ENCODE results near the gene CHST4.
"Not testable (repeated sequence)": the region's sequence is repeated elsewhere in the genome, so short reads cannot be mapped to it uniquely, and the experiment has no call there.

Gene CHST4

DNA sequence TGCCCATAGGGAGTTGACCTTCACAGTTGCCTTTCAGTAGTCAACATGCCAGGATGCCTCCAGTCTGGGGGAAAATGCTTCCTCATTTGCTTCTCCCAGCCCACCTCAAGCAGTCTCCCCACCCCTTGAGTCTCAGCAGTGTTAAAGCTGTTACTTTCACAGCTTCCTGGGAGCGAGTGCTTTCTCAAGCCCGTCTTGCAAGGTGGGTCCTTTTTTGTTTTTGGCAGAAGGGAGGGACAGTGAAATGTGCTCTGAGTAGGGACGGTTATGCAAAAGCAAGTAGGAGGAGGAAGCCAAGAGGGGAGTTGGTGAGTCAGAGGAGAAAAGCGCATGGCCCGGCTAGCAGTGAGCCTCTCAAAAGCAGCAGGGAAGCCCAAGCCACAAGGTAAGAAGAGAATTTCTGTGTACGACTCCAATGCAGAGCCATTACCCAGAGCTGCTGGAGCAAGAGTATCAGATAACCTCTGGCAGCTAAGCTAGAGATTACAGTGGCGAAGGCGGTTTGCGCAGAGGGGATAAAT lies at the start of gene CHST4:
CHST4 (plus strand) TSS at position 316 of the 521 bp plus-strand sequence. CDS start 10,252 bp downstream, outside the sequence.
- no peak for DNase-seq

DNA sequence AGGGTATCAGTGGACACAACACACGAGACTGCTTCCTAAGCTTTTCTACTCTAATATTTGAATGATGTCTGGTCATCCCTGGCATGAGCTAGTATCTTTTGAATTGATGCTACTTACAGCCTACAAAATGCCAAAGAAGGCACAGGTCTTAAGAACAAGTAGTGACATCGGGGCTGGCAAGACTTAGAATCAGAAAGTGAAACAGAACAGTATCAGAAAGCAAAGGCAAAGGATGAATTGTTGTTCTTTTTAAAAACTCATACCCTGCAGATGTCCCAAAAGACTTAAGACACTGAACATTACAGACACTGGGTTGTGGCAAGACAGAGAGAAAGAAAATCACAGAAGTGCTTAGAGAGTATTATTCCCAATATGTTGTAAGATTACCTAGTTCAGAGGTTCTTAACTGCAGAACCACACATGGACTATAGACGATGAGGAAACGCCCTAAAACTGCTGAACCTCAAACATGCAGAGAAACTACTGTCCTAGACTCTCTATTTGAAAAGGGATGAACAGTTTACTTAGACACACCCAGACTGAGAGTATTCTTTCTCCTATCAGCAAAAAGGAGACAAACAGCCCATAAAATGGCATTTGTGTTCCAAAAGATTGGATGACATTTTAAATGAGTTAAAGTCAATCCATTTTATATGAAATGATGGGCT lies 49.6 kb upstream of the CHST4 start:
- no peak for DNase-seq

DNA sequence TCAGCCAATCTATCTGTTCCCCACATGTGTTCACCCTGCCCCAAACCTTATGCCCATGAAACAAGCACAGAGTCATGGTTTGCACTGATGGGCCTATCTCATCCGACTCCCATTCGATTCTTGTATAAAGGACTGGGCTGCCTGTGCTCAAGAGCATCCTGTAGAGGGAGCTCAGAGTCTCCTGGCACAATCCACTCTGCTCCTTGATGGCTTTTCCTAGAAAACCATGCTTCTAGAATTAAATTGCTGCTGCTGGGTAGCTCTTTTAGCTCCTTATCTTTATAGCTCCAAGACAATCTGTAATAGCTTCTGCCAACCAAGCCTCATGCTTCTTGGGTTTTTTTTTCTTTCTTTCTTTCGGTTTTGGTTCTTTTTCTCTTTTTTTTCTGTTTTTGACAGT lies 46.8 kb upstream of the CHST4 start:
- DNase-seq, result peak; percentile 2 to 3

DNA sequence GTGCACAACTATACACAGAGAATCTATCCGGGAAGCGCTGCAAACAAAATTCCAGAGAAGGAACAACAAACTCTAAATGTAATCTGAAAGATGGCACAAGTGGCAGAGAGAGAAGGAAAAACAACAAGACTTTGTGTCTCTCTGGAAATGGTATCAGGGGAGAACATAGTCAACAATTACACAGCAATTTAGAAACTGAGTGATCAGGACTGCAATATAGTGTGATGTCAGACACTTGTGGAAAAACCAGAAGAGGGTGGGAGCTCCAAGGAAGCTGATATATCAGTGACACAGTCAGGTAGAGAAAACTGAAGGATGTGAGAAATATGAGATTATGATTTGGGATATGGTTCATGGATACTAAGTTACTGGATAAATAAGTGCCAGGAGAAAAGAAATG lies 45.3 kb upstream of the CHST4 start:
- no peak for DNase-seq

DNA sequence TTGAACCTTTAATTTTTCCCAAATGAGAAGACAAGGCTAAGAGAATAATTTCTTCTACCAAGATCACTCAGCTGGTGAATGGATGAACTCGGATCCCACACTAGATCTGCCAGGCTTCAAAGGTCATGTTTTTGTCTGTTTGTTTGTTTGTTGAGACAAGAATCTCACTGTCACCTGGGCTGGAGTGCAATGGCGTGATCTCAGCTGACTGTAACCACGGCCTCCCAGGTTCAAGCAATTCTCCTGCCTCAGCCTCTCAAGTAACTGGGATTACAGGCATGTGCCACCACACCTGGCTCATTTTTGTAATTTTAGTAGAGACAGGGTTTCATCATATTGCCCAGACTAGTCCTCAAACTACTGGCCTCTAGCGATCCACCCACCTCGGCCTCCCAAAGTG lies 43.7 kb upstream of the CHST4 start:
- no peak for DNase-seq

DNA sequence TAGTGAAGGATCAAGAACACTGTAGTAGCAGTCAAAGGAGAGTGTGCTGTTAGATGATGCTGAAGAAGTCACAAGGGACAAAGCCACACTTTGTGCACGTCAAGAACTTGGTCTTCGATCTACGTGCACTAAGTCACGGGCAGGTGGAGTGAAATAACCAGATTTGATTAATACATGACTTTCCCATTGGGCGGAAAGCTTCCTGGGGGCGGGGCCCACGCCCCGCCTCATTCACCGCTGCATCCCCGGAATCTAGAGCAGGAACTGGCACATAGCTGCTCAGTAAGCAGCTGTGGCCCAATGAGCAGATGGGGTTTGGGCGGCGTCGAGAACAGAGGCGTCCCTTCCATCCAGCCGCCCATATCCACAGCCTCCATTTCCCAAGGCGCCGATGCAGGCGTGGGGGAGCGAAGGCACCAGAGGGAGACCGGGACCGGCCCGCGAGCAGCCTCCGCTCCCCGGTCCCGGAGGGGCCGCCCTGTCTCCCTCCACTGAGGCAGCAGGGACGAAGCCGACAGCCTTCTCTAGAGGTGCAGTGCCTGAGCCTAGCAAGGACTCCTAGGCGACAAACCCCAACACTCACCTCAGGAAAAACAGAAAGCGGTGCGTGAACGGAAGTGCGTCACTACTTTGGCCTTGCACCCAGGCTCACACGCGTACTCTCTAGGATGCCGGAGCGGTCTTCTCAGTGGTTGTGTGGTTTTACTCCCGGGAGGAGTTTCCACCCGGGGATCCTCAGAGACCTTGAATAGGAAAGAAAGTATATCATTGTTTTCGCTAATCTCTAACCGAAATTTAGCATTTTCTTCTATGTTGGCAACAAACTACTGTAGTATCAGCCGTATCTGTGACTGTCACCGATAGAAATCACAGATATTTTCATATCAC lies 42.0 kb upstream of the CHST4 start:
- DNase-seq, result peak; percentile 67 to 85

DNA sequence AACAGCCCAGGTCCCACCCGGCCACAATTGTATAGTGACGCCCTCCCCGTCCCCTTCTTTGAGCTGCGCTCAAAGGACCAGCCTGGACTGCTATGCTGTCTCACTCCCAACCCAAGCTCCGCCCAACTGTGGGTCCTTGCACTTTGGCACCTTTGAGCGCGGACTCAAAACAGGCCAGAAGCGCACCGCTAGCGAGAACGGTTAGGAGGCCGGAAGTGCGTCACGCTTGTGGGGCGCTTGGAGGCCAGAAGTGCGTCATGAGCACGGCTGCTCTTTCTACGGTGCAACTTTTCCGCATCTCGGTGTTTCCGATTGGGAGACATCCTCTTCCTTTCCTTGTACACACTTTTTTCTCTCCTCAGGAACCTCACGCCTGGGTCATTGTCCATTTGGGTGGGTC lies 37.1 kb upstream of the CHST4 start, which contains the start of gene ZNF19:
ZNF19 (minus strand) TSS at position 203 of the 400 bp plus-strand sequence. CDS start 7,210 bp downstream, outside the sequence.
- no peak for DNase-seq

DNA sequence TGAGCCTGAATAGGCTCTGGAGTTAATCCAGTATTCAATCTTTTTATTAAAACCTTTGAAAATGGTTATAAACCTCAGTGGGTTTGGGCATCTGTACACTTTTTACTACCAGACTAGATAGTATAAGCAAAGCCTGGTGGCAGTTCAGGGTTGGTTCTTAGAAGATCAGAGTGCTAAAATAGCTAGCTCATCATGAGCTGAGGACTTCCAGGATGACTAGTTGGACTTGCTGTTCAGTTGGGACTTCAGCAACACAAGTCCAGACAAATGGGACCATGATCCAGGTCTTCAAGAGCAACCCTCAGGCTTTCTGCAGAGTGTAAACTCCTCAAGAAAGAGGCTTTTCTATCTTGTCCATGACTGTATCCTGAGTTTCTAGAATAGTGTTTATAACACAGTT lies 35.9 kb upstream of the CHST4 start:
- DNase-seq, result no peak

DNA sequence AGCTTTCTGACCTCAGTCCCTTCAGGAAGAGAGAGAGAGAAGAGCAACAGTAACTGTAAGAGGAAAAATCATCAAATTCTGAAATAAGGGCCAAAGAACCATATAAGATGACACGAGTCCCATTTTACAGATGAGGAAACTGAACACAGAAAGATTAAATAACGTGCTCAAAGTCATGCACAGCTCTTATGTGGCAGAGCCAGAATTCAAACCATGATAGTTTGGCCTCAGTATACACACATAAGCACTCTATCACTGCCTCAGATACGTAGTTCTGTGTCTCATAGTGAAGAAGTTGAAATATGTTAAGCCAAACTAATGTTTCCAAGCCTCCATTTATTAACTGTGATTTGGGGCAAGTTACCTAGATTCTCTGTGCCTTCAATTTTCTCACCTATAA lies 35.2 kb upstream of the CHST4 start:
- no peak for DNase-seq

DNA sequence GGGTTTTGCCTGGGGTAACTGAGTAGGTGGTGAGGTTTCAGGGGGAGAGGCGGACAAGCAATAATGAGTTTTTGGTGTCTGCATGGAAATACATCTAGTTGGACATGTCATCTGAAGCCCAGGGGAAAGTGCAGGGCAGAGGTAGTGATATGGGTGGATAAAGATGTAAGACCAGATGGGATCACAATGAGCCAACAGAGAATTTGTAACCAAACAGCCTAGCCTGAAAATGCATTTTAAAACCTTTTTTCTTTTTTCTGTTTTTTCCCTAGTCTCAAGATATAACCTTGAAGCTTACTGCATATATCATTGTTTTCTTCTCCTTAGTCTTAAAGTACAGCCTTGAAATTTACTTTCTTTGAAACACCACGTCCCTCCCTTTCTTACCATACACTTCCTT lies 33.4 kb upstream of the CHST4 start:
- DNase-seq, result no peak

DNA sequence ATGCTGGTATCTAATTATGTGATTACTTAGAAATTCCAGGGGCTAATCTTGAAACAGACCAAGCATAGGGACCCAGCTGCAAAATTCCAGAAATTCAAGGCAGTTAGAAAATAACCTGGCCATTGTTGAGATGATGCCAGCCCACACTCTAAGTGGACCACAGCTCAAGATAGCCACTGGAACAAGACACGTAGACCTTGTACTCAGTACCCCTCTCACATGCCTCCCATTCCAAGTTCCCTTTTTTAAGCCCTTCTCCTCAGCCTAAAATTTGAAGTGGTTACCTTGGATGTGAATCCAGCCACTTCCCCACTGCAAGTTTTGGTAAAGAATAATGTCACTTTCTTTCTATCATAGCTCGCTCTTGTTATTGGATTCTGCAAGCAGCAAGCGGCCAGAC lies 33.0 kb upstream of the CHST4 start:
- DNase-seq, result no peak

DNA sequence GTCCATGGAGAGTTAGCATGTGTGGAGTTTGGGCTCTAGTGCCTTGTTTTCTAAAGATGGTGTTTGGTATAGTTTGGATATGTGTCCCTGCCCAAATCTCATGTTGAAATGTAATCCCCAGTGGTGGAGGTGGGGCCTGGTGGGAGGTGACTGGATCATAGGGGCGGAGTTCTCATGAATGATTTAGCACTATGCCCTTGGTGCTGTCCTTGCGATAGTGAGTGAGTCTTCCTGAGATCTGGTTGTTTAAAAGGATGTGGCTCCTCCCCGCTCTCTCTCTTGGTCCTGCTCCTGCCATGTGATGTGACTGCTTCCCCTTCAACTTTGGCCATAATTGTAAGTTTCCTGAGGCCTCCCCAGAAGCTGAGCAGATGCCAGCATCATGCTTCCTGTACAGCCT lies 28.2 kb upstream of the CHST4 start:
- no peak for DNase-seq

DNA sequence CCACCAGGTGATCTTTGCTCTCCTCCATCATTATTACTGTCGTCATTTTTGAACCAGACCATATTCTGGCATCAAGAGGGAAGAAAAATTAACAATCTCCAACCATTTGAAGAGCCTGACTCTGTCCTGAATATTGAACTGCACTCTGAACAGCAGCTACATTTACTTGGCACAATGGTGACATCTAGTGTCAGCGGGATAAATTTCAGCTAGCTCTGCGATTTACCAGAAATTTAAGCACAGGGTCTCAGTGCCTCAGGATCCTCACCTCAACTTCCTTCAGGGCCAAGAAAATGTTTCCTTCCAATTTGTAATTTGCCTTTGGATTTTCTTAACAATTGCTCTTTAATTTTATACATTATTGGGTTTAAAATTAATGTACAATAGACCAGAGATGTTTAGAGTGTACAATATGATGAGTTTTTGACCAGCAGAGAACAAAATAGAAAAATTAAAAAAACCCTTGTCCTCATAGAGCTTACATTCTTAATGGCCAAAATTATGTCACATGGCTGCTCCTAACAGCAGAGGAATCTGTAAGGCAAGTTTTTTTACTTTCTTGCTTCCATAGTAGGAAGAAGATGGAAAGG lies 26.4 kb upstream of the CHST4 start:
- DNase-seq, result peak; percentile 1 to 46

DNA sequence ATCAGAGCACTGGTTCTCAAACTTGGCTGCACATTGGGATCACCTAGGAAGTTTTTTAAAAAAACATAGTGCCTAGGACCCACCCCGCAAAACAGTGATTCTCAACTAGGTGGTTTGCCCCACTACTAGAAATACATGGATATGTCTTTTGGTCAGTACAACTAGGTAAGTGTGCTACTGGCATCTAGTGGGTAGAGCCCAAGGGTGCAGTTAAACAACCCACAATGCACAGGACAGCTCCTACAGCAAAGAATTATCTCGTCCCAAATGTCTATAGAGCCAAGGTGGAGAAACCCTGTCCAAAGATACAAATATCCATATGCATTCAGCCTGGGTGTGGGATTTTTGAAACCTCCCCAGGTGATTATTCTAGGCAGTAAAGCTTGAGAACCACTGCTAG lies 25.3 kb upstream of the CHST4 start:
- no peak for DNase-seq

DNA sequence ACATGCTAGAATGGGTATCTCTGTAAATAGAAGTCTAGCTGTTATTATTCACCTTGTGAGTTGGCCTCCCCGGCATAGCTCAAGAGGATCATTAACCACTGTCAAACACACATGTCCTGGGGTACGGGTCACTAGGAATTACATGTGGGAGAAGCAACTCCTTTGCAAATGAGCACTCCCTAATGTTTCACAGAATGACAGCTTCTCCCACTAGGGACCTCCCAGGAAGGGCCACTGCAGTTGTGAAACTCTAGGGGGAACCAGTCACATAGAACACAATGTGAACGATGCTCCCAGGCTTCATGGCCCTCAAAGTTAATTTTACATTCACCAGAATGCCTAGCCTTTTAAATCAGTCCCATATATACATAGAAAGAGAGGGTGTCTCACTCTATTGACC lies 24.7 kb upstream of the CHST4 start:
- no peak for DNase-seq

DNA sequence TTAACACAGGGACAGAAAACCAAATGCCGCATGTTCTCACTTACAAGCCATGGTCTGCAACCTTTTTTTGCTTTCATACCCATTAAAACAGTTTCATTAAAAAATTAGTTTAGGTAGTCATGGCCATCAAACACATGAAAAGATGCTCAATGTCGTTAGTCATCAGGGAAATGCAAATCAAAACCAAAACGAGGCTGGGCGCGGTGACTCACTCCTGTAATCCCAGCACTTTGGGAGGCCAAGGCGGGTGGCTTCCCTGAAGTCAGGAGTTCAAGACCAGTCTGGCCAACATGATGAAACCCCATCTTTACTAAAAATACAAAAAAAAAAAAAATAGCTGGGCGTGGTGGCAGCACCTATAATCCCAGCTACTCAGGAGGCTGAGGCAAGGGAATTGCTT lies 22.2 kb upstream of the CHST4 start:
- DNase-seq, result not testable (repeated sequence)

DNA sequence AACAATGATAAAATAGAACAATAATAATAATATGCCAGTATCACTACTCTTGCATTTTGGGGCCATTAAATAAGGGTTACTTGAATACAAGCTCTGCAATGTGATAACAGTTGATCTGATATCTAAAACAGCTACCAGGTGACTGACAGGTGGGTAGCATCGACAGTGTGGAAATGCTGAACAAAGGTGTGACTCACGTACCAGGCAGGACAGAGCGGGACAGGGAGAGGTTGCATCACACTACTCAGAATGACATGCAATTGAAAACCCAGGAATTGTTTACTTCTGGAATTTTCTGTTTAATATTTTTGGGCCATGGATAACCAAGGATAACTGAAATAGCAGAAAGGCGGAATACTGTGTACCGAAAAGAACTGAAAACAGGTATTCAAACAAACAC lies 21.3 kb upstream of the CHST4 start:
- no peak for DNase-seq

DNA sequence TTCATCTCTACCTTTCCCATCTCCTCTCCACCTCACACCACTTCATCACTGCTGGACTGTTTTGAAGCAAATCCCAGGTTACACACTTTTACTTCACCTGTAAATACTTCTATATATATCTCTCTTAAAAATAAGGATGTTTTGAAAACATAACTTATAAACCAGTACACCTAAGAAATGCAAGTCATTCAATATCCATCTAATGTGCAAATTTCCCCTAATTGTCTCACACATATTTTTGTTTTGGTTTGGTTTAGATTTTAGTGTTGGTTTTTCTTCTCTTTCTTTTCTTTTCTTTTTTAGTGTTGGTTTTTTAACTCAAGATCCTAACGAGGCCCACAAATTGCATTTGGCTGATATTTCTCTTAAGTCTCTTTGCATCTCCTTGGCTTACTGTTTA lies 19.2 kb upstream of the CHST4 start:
- no peak for DNase-seq

DNA sequence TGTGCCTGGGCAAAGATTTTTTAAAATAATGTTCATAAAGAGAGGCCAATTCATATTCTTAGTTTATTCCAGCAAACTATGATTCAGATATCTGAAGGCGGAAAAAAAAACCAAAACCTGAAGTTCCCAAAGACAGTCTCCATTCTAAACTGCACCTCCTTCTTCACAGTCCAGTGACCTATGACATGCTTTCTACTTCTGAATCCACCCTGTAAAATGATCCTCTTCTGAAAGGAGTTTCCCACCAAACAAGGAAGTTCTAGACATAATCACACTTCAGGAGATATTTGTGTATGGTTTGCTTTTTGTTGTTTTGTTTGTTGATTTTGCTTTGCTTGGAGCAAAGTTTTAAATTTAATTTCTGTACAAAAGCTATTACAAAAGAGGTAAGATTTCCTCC lies 12.9 kb upstream of the CHST4 start:
- no peak for DNase-seq

DNA sequence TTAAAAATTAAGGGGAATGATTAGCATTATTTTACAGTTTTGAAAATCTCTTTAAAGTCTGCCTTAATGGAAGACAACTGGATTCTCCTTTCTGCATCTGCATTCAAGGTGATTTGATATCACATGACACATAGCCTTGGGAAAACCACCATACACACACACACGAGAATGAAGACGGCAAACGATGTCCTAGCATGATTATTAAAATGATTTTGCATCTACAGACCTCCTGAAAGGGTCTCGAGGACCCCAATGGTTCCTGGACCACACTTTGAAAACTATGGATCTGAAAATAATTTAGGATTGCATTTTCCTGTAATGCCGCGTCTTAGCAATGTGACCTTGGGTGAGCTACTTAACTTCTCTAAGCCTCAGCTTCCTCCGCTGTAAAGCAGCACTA lies 11.8 kb upstream of the CHST4 start:
- no peak for DNase-seq

DNA sequence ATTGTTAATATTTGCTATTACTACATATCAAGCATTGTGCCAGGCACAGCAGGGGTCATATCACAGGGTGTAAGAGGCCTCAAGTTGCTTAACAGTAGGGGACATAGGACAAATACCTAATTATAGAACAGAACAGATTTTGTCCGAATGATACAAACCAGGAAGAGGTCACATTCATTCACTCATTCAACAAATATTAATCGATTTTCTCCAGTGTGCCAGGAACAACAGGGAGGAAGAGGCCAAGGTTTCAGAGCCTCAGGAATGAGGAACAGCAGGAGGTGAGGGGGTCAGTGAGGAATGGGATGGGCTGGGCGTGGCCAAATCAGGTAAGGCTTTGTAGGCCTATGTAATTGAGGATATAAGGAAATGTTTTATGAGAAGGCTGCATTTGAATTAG lies 11.2 kb upstream of the CHST4 start:
- no peak for DNase-seq

DNA sequence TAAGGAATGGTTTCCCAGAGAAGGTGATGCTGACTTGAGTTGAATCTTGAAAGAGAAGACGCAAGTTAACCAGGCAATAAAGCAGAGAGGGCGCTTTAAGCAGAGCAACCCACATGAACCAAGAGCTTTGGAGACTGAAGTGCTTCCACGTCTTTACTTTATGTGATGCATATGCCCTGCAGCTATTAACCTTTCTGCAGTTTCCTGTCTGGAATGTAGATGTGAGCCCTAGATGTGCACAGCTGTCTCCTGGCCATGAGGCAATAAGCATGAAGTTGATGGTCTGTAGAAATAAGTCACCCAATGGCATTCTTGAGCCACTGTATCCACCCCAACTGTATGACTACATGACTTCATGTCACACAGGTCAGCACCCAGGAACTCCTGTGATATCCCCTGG lies 5.7 kb upstream of the CHST4 start:
- no peak for DNase-seq
